Ovary (tissue), 10 donors: ENCODE measurements around the gene CLDN18. TPM values are rescaled to one million over a fixed set of nuclear protein-coding genes. Genes with fewer than 3 reads are reported as not detected.
A peak's percentile ranks its signal among the peaks of the same experiment; 100 is the strongest.

Experiments used
- DNase-seq, 5 donors: peaks; one replicate each; pipeline ENCODE4 v3.0.0-alpha.2; 2019 to 2020
- H3K27ac ChIP-seq, 2 donors: fragments of 200-600 bp; one replicate each; pipeline versions ENCODE4 v1.5.1 to v1.8.0; 2019 to 2022
- H3K27me3 ChIP-seq: fragments of 200-600 bp; one replicate; pipeline ENCODE4 v1.8.0; 2022
- H3K36me3 ChIP-seq: fragments of 200-600 bp; sonication (generic); one replicate; pipeline ENCODE4 v1.5.1; 2019
- H3K4me1 ChIP-seq: one replicate; pipeline ENCODE4 v1.8.1; 2013; ENCODE audit warnings: mild to moderate bottlenecking, moderate library complexity; ENCODE audit not compliant: insufficient read depth
- H3K4me3 ChIP-seq: fragments of 200-600 bp; sonication (generic); one replicate; pipeline ENCODE4 v1.5.1; 2017
- H3K9me3 ChIP-seq, 2 donors: fragments of 200-600 bp in 1 of 2; sonication (generic) in 1 of 2; one replicate each; pipeline versions ENCODE4 v1.5.1 to v1.8.1; 2013 to 2019; ENCODE audit warnings: mild to moderate bottlenecking in 1 of 2, moderate library complexity in 1 of 2
- EP300 ChIP-seq: sonication (generic); formaldehyde crosslinking; IDR thresholded peaks from one replicate; pipeline ENCODE4 v1.6.1; 2017; ENCODE audit warnings: antibody characterized with exemption
- POLR2A ChIP-seq: fragments of 450-650 bp; IDR thresholded peaks from one replicate; pipeline ENCODE4 v1.6.1; 2017; ENCODE audit warnings: antibody characterized with exemption, mild to moderate bottlenecking, moderate library complexity
- WGBS, 3 donors: extraction: QIAGEN DNeasy Blood & Tissue Kit in 1 of 3; methylation state at CpG; one replicate each; pipeline versions ENCODE4 v1.1.5 to v1.1.7; 2013 to 2017; 5-methylcytosine and 5-hydroxymethylcytosine counted together
- intact Hi-C, 4 donors: fragments of 100-400 bp; cut with DNase I; formaldehyde crosslinking; loops; one replicate each; pipeline versions ENCODE4 v1.11.0 to v1.15.1; 2022 to 2023
- long read RNA-seq, 3 donors: library from polyadenylated mRNA in 2 of 3; unstranded in 2 of 3; transcript quantifications; one replicate each; pipeline ENCODE4 v2.0.0 and lab custom pipeline, GENCODE V29; 2021 to 2026
- polyA plus RNA-seq, 2 donors: library from polyadenylated mRNA; stranded (reverse); fragments of 200-250 nt in 1 of 2; fragments of 350-450 nt in 1 of 2; fragmentation: Illumina TruSeq in 1 of 2; extraction: RNeasy Lipid Tissue Mini Kit (QIAGEN cat#74804) in 1 of 2; gene quantifications; one replicate each; pipeline ENCODE4 v1.2.3, GENCODE V29; 2013 to 2014
- total RNA-seq, 7 donors: library from RNA; depleted of rRNA in 2 of 7; stranded (reverse); fragments of >200 nt in 2 of 7; fragmentation: NEBNext Ultra II Directional in 3 of 7; extraction: Animal tissue kit (Norgen Biotek cat#: 25700) in 3 of 7; gene quantifications; one replicate each; pipeline versions ENCODE4 v1.1.0 to v1.2.4, GENCODE V29; 2016 to 2023
- TF ChIP-seq, protein P1 (sequence below), 3 donors: fragments of 450-650 bp in 2 of 3; fragments of 200-600 bp in 1 of 3; IDR thresholded peaks; one replicate each; pipeline versions ENCODE4 v1.5.1 to v1.8.0; 2016 to 2022; ENCODE audit warnings: antibody characterized with exemption in 3 of 3, mild to moderate bottlenecking in 1 of 3
- donor health status: DM: no; HTN: no; CAD: no; lungs with moderate emphysema.
- donor health status: DM: no; HTN: no; CAD: no.
- donor health status: Bipolar disorder and iron deficiency.
- donor health status: DM: yes; HTN: yes; CAD: no.
- donor health status: DM: no; HTN: no; CAD: no.
- donor health status: DM: yes; HTN: yes; CAD: no.

CLDN18 gene
- total RNA-seq (under 1 TPM in 2 of 7 donors, not detected in 5; 0.11 to 0.31 TPM), polyA plus RNA-seq (under 1 TPM in 1 of 2 donors, not detected in 1; 0.08 TPM)
- long read RNA-seq, donor 1 = 0 reads
- long read RNA-seq, donor 2, partial matches to known transcripts = 0 of 2 reads
- long read RNA-seq, donor 2, other reads (novel, unspliced or antisense) = 0 of 2 reads
- long read RNA-seq, donor 3 = 0 reads

- TF ChIP-seq POLR2A (no peak), EP300 (no peak)
- TF ChIP-seq, protein P1, sequence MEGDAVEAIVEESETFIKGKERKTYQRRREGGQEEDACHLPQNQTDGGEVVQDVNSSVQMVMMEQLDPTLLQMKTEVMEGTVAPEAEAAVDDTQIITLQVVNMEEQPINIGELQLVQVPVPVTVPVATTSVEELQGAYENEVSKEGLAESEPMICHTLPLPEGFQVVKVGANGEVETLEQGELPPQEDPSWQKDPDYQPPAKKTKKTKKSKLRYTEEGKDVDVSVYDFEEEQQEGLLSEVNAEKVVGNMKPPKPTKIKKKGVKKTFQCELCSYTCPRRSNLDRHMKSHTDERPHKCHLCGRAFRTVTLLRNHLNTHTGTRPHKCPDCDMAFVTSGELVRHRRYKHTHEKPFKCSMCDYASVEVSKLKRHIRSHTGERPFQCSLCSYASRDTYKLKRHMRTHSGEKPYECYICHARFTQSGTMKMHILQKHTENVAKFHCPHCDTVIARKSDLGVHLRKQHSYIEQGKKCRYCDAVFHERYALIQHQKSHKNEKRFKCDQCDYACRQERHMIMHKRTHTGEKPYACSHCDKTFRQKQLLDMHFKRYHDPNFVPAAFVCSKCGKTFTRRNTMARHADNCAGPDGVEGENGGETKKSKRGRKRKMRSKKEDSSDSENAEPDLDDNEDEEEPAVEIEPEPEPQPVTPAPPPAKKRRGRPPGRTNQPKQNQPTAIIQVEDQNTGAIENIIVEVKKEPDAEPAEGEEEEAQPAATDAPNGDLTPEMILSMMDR (IDR thresholded peaks at IDR 0.05) = no peak
- DNase-seq = no peak
- Histone ChIP-seq H3K27me3 (no peaks in the 10 kb centered on the region), H3K4me1 (no peaks in the 10 kb centered on the region), H3K9me3 (no peaks in the 10 kb centered on the region), H3K27ac (no peak within 1 kb of the TSS), H3K36me3 (no peaks in the 10 kb centered on the region), H3K4me3 (no peak within 1 kb of the TSS)
- intact Hi-C loops = no loop called here
- WGBS, 3 donors = 84 to 87% (median 85%) methylated on average over 30 of the region's 30 CpGs
Measured at GRCh38 chr3:138009476-138010272, at the start of gene CLDN18. TSS of gene CLDN18 (plus strand) at chr3:138010165. CDS start at chr3:138010226, 61 bp downstream.

DNA sequence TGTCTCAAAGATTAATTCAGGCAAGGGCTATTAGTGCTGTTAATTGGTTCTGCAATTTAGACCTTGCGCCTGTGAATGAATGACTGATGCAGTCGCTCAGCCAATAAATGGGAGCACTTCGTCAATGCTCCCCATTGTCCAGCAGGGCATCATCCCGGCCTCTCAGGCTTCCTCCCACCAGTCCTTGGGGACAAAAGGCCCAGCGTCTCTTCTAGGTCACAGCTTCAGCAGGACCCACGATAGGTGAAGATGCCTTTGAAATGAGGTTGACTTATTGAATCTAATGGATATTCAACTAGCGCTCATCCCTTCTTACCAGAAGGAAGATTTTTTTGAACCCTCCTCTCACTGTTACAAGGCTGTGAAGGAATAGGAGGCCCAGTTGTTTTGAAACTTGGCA is 47.7 kb upstream of the CLDN18 start:
- intact Hi-C loops = no loop called here
- Histone ChIP-seq H3K4me1 (no peaks in the 10 kb centered on the region), H3K9me3 (no peaks in the 10 kb centered on the region), H3K36me3 (no peaks in the 10 kb centered on the region), H3K4me3 (no peak overlapping the region), H3K27ac (no peak overlapping the region), H3K27me3 (no peaks in the 10 kb centered on the region)
- no peak for DNase-seq
- 93 to 94% (median 93%) methylated on average over 7 of the region's 7 CpGs for WGBS, 3 donors
- no peak for TF ChIP-seq POLR2A
- TF ChIP-seq, protein P1 (IDR thresholded peaks at IDR 0.05) = no peak
- TF ChIP-seq EP300 = no peak

DNA sequence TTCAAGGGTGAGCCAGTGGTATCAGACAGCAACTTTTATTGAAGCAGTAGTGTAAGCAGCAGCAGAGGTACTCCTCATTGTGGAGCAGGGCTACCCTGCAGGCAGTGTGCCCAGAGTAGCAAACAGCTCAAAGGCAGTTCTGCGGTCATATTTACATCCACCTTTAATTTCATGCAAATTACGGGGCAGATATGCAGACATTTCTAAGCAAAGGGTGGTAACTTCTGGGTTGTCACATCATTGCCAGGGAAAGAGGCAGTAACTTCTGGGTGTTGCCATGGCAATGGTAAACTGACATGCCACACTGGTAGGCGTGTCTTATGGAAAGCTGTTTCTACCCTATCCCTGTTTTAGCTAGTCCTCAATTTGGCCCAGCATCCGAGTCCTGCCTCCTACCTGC is 46.5 kb upstream of the CLDN18 start:
- H3K27ac ChIP-seq = no peak overlapping the region
- intact Hi-C loops = no loop called here
- no peaks in the 10 kb centered on the region for H3K36me3 ChIP-seq
- H3K4me1 ChIP-seq = no peaks in the 10 kb centered on the region
- DNase-seq = no peak
- 87 to 88% (median 88%) methylated on average over 4 of the region's 4 CpGs for WGBS, 3 donors
- H3K4me3 ChIP-seq = no peak overlapping the region
- TF ChIP-seq EP300 = no peak
- no peak for TF ChIP-seq POLR2A
- TF ChIP-seq, protein P1 (IDR thresholded peaks at IDR 0.05) = no peak
- H3K27me3 ChIP-seq = no peaks in the 10 kb centered on the region
- no peaks in the 10 kb centered on the region for H3K9me3 ChIP-seq

DNA sequence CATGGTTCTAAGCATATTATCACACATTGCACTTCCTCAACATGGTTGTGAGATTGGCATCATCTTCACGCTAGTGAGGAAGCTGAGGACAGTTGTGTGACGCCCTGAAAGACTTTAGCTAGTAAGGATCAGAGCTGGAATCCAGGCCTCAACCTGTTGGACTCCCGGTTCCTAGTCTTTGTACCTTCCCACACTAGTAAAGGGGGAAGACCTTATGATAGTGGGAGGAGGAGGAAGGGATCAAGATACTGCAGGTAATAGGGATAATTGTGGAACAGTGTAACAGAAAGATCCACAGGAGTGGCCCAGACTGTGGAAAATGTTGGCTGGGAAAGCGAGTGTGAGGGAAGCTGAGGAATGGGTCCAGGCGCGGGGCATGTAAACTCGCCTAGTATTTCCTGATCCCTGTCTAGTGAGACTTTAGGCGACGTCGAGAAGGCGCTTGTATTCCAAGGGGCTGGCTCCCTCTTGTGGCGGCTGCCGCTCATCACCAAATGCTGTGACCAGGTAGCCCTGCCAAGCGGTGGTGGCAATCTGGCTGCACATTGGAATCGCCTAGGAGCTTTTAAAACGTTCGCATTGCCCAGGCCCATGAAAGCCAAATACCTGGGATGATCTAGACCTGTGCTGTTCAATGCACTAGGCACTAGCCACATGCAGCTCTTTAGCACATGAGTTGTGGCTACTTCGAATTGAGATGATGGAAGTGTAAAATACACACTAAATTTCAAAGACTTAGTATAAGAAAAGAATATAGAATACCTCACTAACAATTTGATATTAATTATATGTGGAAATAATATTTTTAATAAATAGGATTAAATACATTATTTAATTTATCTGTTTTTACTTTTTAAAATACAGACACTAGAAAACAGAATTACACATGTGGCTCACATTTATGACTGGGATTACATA is 38.8 kb upstream of the CLDN18 start:
- no peaks in the 10 kb centered on the region for H3K9me3 ChIP-seq
- intact Hi-C loops = loop anchor here in 1 of 4 donors (10.0 kb wide), 1 partner anchor 866 kb away; no protein-coding TSS in a partner anchor
- H3K4me1 ChIP-seq = no peaks in the 10 kb centered on the region
- no peak for TF ChIP-seq POLR2A
- TF ChIP-seq EP300 = no peak
- TF ChIP-seq, protein P1 (IDR thresholded peaks at IDR 0.05) = peak; percentile 15 to 32 (median 27)
- H3K27ac ChIP-seq = no peak overlapping the region
- H3K36me3 ChIP-seq = no peaks in the 10 kb centered on the region
- H3K27me3 ChIP-seq = no peaks in the 10 kb centered on the region
- 13 to 19% (median 14%) methylated on average over 18 of the region's 18 CpGs for WGBS, 3 donors
- H3K4me3 ChIP-seq = no peak overlapping the region
- DNase-seq = peak; percentile 46 to 80 (median 61)
